ENCODE results near the gene MYH10.

GRCh38 chr17:8598913-8599312, 31.6 kb downstream of the MYH10 start:
- TF ChIP-seq POLR2AphosphoS5 (IDR thresholded peaks at IDR 0.05; ENCODE audit: control insufficient read depth, insufficient read depth, low read depth, low read length) (no peak), CTCF (IDR thresholded peaks at IDR 0.05 in 2 of 3, conservative IDR thresholded peaks at IDR 0.05 in 1 of 3; ENCODE audit: insufficient read depth in 2 of 3, low read depth in 1 of 3, low read length in 3 of 3) (no peak), GTF2B (IDR thresholded peaks at IDR 0.05; ENCODE audit: extremely low read depth, insufficient read length) (no peak), GABPA (tag; conservative IDR thresholded peaks at IDR 0.05; ENCODE audit: low read depth) (no peak), CHD2 (IDR thresholded peaks at IDR 0.05; ENCODE audit: low read depth, low read length) (no peak)

Measured in K562 (cell line).